Esophagus muscularis mucosa (tissue), 4 donors: ENCODE measurements around the gene TRAK1.

Source experiments
- CTCF ChIP-seq, 3 experiments: fragments of 200-600 bp in 2 of 3; fragments of 450-650 bp in 1 of 3; sonication (generic) in 2 of 3; IDR thresholded peaks; one replicate each; pipeline ENCODE4 v1.5.1; 2017 to 2019; ENCODE audit warnings: antibody characterized with exemption in 3 of 3, mild to moderate bottlenecking in 2 of 3, moderate library complexity in 1 of 3
- EP300 ChIP-seq: sonication (generic); formaldehyde crosslinking; IDR thresholded peaks from one replicate; pipeline ENCODE4 v1.6.1; 2017; ENCODE audit warnings: antibody characterized with exemption
- POLR2A ChIP-seq: fragments of 450-650 bp; IDR thresholded peaks from one replicate; pipeline ENCODE4 v1.6.1; 2017; ENCODE audit warnings: antibody characterized with exemption, moderate library complexity, mild to moderate bottlenecking, low read depth
- POLR2AphosphoS5 ChIP-seq, 2 donors: sonication (generic); formaldehyde crosslinking; IDR thresholded peaks; one replicate each; pipeline ENCODE4 v1.6.1; 2017; ENCODE audit warnings: antibody characterized with exemption in 2 of 2

- TF ChIP-seq CTCF (IDR thresholded peaks at IDR 0.05), result no peak
- no peak for TF ChIP-seq POLR2AphosphoS5 (IDR thresholded peaks at IDR 0.05)
- no peak for TF ChIP-seq POLR2A
- no peak for TF ChIP-seq EP300
Observed at GRCh38 chr3:42092006-42092405, 849 bp downstream of the TRAK1 start.
